ENCODE results near the gene OTX1.

OTX1 gene

GRCh38 chr2:63099032-63099431, 48.4 kb downstream of the OTX1 start:
- H3K27me3 Mint-ChIP-seq (ENCODE audit: low read depth) = no peaks in the 10 kb centered on the region
- H3K9me3 Mint-ChIP-seq = no peaks in the 10 kb centered on the region
- no peaks in the 10 kb centered on the region for H3K4me1 Mint-ChIP-seq (ENCODE audit: low read depth)
- H3K36me3 Mint-ChIP-seq (ENCODE audit: low read depth) = no peaks in the 10 kb centered on the region
- H3K4me3 Mint-ChIP-seq = no peak overlapping the region
- H3K27ac Mint-ChIP-seq = no peak overlapping the region

- Mint-ChIP-seq H3K4me3 (no peak overlapping the region), H3K36me3 (ENCODE audit: low read depth) (no peaks in the 10 kb centered on the region), H3K27me3 (ENCODE audit: low read depth) (no peaks in the 10 kb centered on the region), H3K9me3 (peaks cover 15% of the 10 kb centered on the region), H3K27ac (no peak overlapping the region), H3K4me1 (ENCODE audit: low read depth) (no peaks in the 10 kb centered on the region)
Observed at GRCh38 chr2:63101954-63102353, 51.3 kb downstream of the OTX1 start.

GRCh38 chr2:63104482-63104881, 53.9 kb downstream of the OTX1 start:
- no peaks in the 10 kb centered on the region for H3K4me1 Mint-ChIP-seq (ENCODE audit: low read depth)
- H3K36me3 Mint-ChIP-seq (ENCODE audit: low read depth) = no peaks in the 10 kb centered on the region
- H3K4me3 Mint-ChIP-seq = no peak overlapping the region
- no peak overlapping the region for H3K27ac Mint-ChIP-seq
- H3K9me3 Mint-ChIP-seq = peaks cover 21% of the 10 kb centered on the region
- no peaks in the 10 kb centered on the region for H3K27me3 Mint-ChIP-seq (ENCODE audit: low read depth)

Measured in T-helper 1 cell treated with Interleukin-12 subunit alpha and Interleukin-12 subunit beta and Interleukin-4 antibody, amounts not matched to agents 30 μg/mL and 1 μg/mL, for 36 hours (primary cell).